Gastroesophageal sphincter (tissue), 3 donors: ENCODE results near the gene TSPAN5.

ENCODE experiments used
- CTCF ChIP-seq, 4 experiments: fragments of 200-600 bp in 2 of 4; fragments of 450-650 bp in 2 of 4; sonication (generic) in 1 of 4; IDR thresholded peaks; one replicate each; pipeline ENCODE4 v1.5.1; 2017 to 2019; ENCODE audit warnings: antibody characterized with exemption in 4 of 4, mild to moderate bottlenecking in 2 of 4, moderate library complexity in 2 of 4
- EP300 ChIP-seq: sonication (generic); formaldehyde crosslinking; IDR thresholded peaks from one replicate; pipeline ENCODE4 v1.6.1; 2017; ENCODE audit warnings: antibody characterized with exemption, mild to moderate bottlenecking
- POLR2A ChIP-seq, 2 donors: fragments of 450-650 bp; IDR thresholded peaks; one replicate each; pipeline ENCODE4 v1.6.1; 2017; ENCODE audit warnings: antibody characterized with exemption in 2 of 2, mild to moderate bottlenecking in 2 of 2, moderate library complexity in 1 of 2

- no peak for TF ChIP-seq CTCF (IDR thresholded peaks at IDR 0.05)
- no peak for TF ChIP-seq POLR2A (IDR thresholded peaks at IDR 0.05)
- TF ChIP-seq EP300 = no peak
These were observed 15.6 kb upstream of the TSPAN5 start for GRCh38 chr4:98673978-98674377.
